ENCODE results near the gene NDRG4.

The NDRG4 gene

GRCh38 chr16:58464916-58465731 lies 34.8 kb upstream of the NDRG4 start:
- DNase-seq (ENCODE audit: low read depth in 2 of 2), result peak in 1 of 2 donors; percentile 12
- H3K4me3 ChIP-seq (replicated peaks in 1 of 2; ENCODE audit: low read depth in 2 of 2, low read length in 2 of 2), result peak overlapping the region in 1 of 2 donors; percentile 17

GRCh38 chr16:58465817-58466216 lies 34.1 kb upstream of the NDRG4 start:
- DNase-seq (ENCODE audit: low read depth in 2 of 2), result no peak
- no peak for TF ChIP-seq CTCF (IDR thresholded peaks at IDR 0.05; ENCODE audit: low read depth, low read length)
- H3K4me3 ChIP-seq (replicated peaks in 1 of 2; ENCODE audit: low read depth in 2 of 2, low read length in 2 of 2), result no peak overlapping the region

More at GRCh38 chr16:58464916-58465731, 34.8 kb upstream of the NDRG4 start:
- TF ChIP-seq CTCF (IDR thresholded peaks at IDR 0.05; ENCODE audit: low read depth, low read length), result peak; percentile 9

- DNase-seq (ENCODE audit: low read depth in 2 of 2), result no peak
- no peak overlapping the region for H3K4me3 ChIP-seq (replicated peaks in 1 of 2; ENCODE audit: low read depth in 2 of 2, low read length in 2 of 2)
- TF ChIP-seq CTCF (IDR thresholded peaks at IDR 0.05; ENCODE audit: low read depth, low read length), result no peak
These were observed 33.5 kb upstream of the NDRG4 start for GRCh38 chr16:58466396-58466795.

GRCh38 chr16:58467905-58468304 lies 32.0 kb upstream of the NDRG4 start:
- no peak overlapping the region for H3K4me3 ChIP-seq (replicated peaks in 1 of 2; ENCODE audit: low read depth in 2 of 2, low read length in 2 of 2)
- DNase-seq (ENCODE audit: low read depth in 2 of 2), result no peak
- no peak for TF ChIP-seq CTCF (IDR thresholded peaks at IDR 0.05; ENCODE audit: low read depth, low read length)

GRCh38 chr16:58471209-58471975 lies 28.6 kb upstream of the NDRG4 start:
- no peak for TF ChIP-seq CTCF (IDR thresholded peaks at IDR 0.05; ENCODE audit: low read depth, low read length)
- H3K4me3 ChIP-seq (replicated peaks in 1 of 2; ENCODE audit: low read depth in 2 of 2, low read length in 2 of 2), result no peak overlapping the region
- DNase-seq (ENCODE audit: low read depth in 2 of 2), result no peak

- no peak for TF ChIP-seq CTCF (IDR thresholded peaks at IDR 0.05; ENCODE audit: low read depth, low read length)
- DNase-seq (ENCODE audit: low read depth in 2 of 2), result no peak
These were observed 27.7 kb upstream of the NDRG4 start for GRCh38 chr16:58472266-58472665.

More at GRCh38 chr16:58472266-58472665, 27.7 kb upstream of the NDRG4 start:
- no peak overlapping the region for H3K4me3 ChIP-seq (replicated peaks in 1 of 2; ENCODE audit: low read depth in 2 of 2, low read length in 2 of 2)
